ENCODE results near the gene RGPD4. TPM values are rescaled to one million over a fixed set of nuclear protein-coding genes. Genes with fewer than 3 reads are reported as not detected.

The RGPD4 gene
- total RNA-seq, 1 experiment from 2014 or later, result not detected

GRCh38 chr2:107817378-107817777 is 9.3 kb upstream of the RGPD4 start:
- Histone ChIP-seq H3K4me3 (no peak overlapping the region), H3K4me2 (no peak overlapping the region), H3F3A (ENCODE audit: insufficient read depth, low read depth) (no peaks in the 10 kb centered on the region), H3K9me3 (ENCODE audit: insufficient read depth, low read depth) (no peaks in the 10 kb centered on the region), H3K4me1 (replicated peaks; ENCODE audit: insufficient read depth) (no peaks in the 10 kb centered on the region), H2AFZ (no peak overlapping the region), H3K27ac (no peak overlapping the region), H4K20me1 (ENCODE audit: insufficient read depth) (no peaks in the 10 kb centered on the region), H3K36me3 (ENCODE audit: low read depth) (no peaks in the 10 kb centered on the region), H3K79me2 (ENCODE audit: low read depth) (no peaks in the 10 kb centered on the region), H3K9me2 (ENCODE audit: insufficient read depth) (no peaks in the 10 kb centered on the region), H3K27me3 (ENCODE audit: insufficient read depth, low read depth) (peaks cover 10% of the 10 kb centered on the region)
- no peak for DNase-seq
- ChIA-PET CTCF (no interaction called here), POLR2A (ENCODE audit: unreplicated experiment) (no interaction called here)
- BruUV-seq (replicated peaks), result no TSS peak
- intact Hi-C loops (cut with micrococcal nuclease; ENCODE audit: unreplicated experiment), result no loop called here
- TF ChIP-seq CTCF (conservative IDR thresholded peaks at IDR 0.05), result no peak
- no peak for TF ChIP-seq EZH2 (IDR thresholded peaks at IDR 0.05; ENCODE audit: low read depth)

- Histone ChIP-seq H3K27me3 (ENCODE audit: insufficient read depth, low read depth) (no peaks in the 10 kb centered on the region), H3K4me3 (no peak overlapping the region), H3K79me2 (ENCODE audit: low read depth) (no peaks in the 10 kb centered on the region), H3K36me3 (ENCODE audit: low read depth) (no peaks in the 10 kb centered on the region), H3K9me3 (ENCODE audit: insufficient read depth, low read depth) (no peaks in the 10 kb centered on the region), H4K20me1 (ENCODE audit: insufficient read depth) (no peaks in the 10 kb centered on the region), H2AFZ (no peak overlapping the region), H3K9me2 (ENCODE audit: insufficient read depth) (no peaks in the 10 kb centered on the region), H3F3A (ENCODE audit: insufficient read depth, low read depth) (no peaks in the 10 kb centered on the region), H3K4me1 (replicated peaks; ENCODE audit: insufficient read depth) (no peaks in the 10 kb centered on the region), H3K27ac (no peak overlapping the region), H3K4me2 (no peak overlapping the region)
- BruUV-seq (replicated peaks), result no TSS peak
- ChIA-PET POLR2A (ENCODE audit: unreplicated experiment) (no interaction called here), CTCF (no interaction called here)
- TF ChIP-seq CTCF (conservative IDR thresholded peaks at IDR 0.05), result no peak
- TF ChIP-seq EZH2 (IDR thresholded peaks at IDR 0.05; ENCODE audit: low read depth), result no peak
- intact Hi-C loops (cut with micrococcal nuclease; ENCODE audit: unreplicated experiment), result no loop called here
- DNase-seq, result no peak
These were observed 4.4 kb upstream of the RGPD4 start for GRCh38 chr2:107822302-107822701.

- BruUV-seq (replicated peaks), result no TSS peak
- H3F3A ChIP-seq (ENCODE audit: insufficient read depth, low read depth), result no peaks in the 10 kb centered on the region
- H3K4me2 ChIP-seq, result no peak overlapping the region
- no peaks in the 10 kb centered on the region for H3K79me2 ChIP-seq (ENCODE audit: low read depth)
- no peak for DNase-seq
- ChIA-PET POLR2A (ENCODE audit: unreplicated experiment) (no interaction called here), CTCF (no interaction called here)
- H3K27me3 ChIP-seq (ENCODE audit: insufficient read depth, low read depth), result no peaks in the 10 kb centered on the region
- no peak for TF ChIP-seq CTCF (conservative IDR thresholded peaks at IDR 0.05)
- TF ChIP-seq EZH2 (IDR thresholded peaks at IDR 0.05; ENCODE audit: low read depth), result no peak
- H3K9me2 ChIP-seq (ENCODE audit: insufficient read depth), result no peaks in the 10 kb centered on the region
- no peaks in the 10 kb centered on the region for H3K4me1 ChIP-seq (replicated peaks; ENCODE audit: insufficient read depth)
- H3K4me3 ChIP-seq, result no peak overlapping the region
- no peak overlapping the region for H2AFZ ChIP-seq
- no peaks in the 10 kb centered on the region for H3K36me3 ChIP-seq (ENCODE audit: low read depth)
- H3K27ac ChIP-seq, result no peak overlapping the region
- H4K20me1 ChIP-seq (ENCODE audit: insufficient read depth), result no peaks in the 10 kb centered on the region
- intact Hi-C loops (cut with micrococcal nuclease; ENCODE audit: unreplicated experiment), result no loop called here
- no peaks in the 10 kb centered on the region for H3K9me3 ChIP-seq (ENCODE audit: insufficient read depth, low read depth)
These were observed 2.1 kb upstream of the RGPD4 start for GRCh38 chr2:107824451-107825205.

Measured in PC-9 (cell line).